HG02870 (cell line): ENCODE results near the gene S100P.
A peak's percentile ranks its signal among the peaks of the same experiment; 100 is the strongest.

Experiments
- ATAC-seq: cut with Tn5 transposase; IDR thresholded peaks from one replicate; pipeline ENCODE4 v1.9.1; 2021; ENCODE audit warnings: mild to moderate bottlenecking, moderate library complexity; ENCODE audit not compliant: unreplicated experiment

Gene S100P

GRCh38 chr4:6695660-6696610, 2.3 kb downstream of the S100P start:
- no peak for ATAC-seq

DNA sequence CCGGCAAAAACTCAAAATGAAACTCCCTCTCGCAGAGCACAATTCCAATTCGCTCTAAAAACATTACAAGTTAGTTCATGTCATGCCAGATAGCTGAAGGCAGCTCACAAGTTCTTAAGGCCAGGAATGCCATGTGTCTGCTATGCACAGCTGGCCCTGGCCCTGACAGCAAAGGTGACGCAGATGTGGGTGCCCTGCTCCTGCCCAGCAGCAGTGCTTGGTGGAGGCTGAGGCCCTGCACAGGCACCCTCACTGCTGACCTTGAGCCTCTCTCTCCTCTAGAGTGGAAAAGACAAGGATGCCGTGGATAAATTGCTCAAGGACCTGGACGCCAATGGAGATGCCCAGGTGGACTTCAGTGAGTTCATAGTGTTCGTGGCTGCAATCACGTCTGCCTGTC, 2.9 kb downstream of the S100P start:
- no peak for ATAC-seq

- no peak for ATAC-seq
Measured at GRCh38 chr4:6697131-6697530, 3.5 kb downstream of the S100P start.

DNA sequence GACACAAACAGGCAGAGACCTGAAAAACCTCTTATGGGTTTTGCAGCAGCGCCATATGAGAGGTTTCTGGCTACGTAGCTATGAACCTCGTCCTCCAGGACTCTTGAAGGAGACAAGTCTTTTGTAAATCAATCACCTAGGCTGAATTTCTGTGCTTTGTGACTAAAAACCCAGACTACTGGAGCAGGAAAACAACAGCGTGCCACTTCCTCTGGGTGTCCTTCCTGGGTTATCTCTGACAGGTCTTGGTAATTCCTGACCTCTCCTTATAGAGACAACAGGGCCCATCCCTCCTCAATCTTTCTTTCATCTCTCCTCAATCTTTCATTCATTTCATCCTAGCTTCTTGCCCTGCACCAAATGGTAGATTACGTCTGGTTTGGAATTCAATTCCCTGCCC, 5.7 kb downstream of the S100P start:
- ATAC-seq: no peak

DNA sequence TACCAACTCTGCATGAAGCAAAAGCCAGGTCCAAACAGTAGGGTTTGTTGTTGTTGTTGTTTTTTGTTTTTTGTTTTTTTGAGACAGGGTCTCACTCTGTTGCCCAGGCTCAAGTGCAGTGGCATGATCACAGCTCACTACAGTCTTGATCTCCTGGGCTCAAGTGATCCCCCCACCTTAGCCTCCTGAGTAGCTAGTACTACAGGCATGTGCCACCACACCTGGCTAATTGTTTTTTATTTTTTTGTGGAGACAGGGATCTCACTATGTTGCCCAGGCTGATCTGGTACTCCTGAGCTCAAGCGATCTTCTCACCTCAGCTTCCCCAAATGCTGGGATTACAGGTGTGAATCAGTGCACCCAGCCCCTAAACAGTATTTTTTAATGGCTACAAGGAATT, 6.2 kb downstream of the S100P start:
- ATAC-seq: no peak

- no peak for ATAC-seq
Measured at GRCh38 chr4:6701371-6701770, 7.7 kb downstream of the S100P start.

DNA sequence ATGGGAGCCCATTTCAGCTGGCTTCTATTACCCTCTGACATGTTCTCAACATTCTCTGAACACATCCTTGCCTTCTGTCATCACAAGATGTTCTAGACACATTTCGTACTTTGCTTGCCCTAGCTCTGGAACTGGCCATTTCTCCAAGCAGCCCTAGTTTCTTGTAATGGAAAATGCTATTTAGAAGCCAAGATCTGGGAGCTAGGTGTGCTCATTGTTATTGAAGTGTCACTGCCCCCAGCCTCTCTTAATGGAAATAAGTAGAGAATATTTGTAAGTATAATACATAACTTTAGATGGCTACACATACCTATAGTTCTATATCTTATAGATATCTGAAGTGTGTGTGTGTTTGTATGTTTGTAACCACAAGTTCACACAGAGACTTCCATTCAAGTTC, 9.1 kb downstream of the S100P start:
- no peak for ATAC-seq

DNA sequence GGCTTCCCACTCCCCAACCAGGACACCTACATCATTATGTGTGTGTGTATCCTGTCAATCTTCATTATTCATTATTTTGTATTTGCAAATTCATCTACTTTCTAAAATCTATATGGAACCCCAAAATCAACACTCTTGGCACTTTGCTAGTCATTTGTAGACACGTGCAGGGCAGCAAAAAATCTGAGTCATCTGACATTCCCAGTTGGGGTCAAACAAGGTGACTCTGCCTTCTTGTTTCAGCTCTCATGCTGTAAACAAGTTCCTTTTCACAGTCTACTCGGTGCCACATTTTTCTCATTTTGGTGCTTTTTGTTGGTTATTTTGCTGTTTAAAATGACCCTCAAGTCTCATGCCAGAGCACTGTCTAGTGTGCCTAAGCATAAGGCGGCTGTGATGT, 10.1 kb downstream of the S100P start:
- no peak for ATAC-seq

- no peak for ATAC-seq
Measured at GRCh38 chr4:6705646-6706045, 12.0 kb downstream of the S100P start.

DNA sequence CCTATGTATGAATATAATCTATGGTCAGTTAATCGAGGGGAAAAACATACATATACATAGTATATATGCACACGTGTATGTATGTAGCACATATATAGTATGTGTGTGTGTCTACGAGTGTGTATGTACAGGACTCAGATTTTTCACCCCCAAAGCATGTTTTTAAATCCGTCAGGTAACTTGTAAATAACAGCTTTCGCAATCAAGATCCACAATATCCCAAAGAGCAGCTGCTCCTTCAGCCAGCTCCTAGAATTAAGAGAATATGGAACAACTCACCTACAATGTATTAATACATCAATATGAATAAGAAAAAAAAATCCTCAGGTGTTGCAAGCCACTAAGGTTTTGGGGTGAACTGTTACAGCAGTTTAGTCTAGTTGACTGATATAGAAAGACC, 12.5 kb downstream of the S100P start:
- ATAC-seq: no peak

DNA sequence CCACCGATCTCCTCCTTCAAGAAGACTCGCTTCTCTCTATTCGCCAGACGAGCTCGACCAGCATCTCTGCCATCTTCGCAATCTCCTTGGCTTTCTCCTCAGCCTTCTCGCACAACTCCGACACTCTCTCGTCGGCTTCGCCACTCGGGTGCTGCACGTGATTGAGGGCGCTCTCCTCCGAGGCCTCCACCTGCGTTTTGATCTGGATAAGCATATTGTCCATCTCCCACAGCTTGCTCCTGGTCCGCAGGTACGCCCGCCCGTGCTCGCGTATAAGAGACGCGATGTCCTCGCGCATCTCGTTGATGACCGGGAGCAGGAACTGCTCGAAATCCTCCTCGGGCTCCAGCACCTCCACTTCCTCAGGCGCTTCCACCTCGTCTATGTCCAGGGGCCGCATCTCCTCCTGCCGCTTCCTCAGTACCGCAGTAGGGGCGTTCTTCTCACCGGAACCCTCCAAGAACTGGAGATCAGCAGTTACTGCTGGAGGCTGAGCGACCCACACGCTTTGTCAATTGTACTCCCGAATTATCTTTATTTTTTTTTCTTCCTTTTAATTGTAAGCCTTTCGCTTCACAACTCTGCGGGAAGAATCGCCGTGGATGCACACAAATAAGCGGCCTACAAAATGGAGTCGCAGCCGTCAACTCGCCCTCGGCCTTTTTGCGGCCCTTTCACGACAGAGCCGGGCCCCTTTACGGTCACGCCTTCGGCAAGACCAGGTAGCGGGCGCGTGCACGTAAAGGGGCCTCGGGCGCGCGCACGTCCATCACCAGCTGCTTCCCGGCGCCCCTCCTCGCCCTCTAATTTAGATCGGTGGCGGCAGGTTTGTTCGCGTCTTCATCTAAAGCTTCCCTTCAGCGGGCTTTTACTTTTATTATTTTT, 15.8 kb downstream of the S100P start, which contains the start of gene MRFAP1L1:
Gene MRFAP1L1, minus strand, starts transcription at position 636 of the 885 bp plus-strand sequence. Its CDS starts 236 bp downstream, at position 400.
- ATAC-seq: peak; percentile 56

DNA sequence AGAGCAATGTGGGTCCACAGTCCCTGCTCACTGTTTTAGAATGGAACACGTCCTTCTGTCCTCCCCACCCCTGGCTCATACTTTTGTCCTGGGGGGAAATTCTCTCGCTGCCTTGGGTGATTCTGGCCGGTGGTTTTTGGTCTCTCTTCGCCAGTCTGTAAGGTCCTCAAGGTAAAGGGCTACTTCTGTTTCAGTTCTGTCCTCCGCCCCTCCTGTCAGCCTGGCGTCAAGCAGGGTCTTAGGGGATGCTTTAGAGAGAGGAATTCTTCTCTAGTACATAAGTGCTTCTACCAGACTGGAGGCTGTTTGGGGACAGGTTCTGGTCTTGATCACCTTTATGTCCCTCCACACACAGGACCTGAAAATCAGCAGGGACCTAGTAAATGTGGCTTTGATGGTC, 16.6 kb downstream of the S100P start:
- ATAC-seq: peak; percentile 11

GRCh38 chr4:6710996-6711395, 17.3 kb downstream of the S100P start:
- no peak for ATAC-seq

DNA sequence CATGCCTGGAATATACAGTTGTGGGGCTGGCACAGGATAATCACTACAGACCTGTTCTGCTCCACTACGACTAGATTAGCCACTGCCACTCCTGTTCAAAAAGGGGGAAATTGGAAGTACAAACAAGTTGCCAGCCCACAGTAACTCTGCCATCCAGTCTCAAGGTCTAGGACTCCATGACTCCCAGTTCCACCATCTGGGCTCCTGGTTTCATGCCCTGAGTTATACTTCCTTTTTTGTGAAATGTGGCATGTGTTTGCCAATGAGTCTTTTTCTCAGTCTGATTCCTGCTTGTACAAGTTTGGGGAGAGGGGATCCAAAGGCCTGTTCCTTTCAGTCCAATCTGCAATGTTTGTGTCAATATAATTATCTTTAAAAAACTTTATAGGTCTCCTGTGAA, 21.3 kb downstream of the S100P start:
- no peak for ATAC-seq

DNA sequence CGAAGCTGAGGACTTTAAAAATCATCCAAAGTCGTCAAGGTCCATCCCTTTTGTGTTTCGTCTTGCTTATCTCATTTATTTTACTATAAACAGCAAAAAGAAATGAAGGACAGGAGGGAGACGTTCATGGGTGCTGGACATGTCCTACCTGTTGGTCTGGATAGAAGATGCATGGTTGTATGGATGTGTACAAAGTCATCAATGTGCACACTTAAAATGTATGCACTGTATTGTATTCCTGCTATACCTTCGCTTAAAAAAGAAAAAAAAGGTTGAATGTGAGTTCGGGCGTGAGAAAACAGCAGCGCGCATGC, 22.0 kb downstream of the S100P start:
- no peak for ATAC-seq

DNA sequence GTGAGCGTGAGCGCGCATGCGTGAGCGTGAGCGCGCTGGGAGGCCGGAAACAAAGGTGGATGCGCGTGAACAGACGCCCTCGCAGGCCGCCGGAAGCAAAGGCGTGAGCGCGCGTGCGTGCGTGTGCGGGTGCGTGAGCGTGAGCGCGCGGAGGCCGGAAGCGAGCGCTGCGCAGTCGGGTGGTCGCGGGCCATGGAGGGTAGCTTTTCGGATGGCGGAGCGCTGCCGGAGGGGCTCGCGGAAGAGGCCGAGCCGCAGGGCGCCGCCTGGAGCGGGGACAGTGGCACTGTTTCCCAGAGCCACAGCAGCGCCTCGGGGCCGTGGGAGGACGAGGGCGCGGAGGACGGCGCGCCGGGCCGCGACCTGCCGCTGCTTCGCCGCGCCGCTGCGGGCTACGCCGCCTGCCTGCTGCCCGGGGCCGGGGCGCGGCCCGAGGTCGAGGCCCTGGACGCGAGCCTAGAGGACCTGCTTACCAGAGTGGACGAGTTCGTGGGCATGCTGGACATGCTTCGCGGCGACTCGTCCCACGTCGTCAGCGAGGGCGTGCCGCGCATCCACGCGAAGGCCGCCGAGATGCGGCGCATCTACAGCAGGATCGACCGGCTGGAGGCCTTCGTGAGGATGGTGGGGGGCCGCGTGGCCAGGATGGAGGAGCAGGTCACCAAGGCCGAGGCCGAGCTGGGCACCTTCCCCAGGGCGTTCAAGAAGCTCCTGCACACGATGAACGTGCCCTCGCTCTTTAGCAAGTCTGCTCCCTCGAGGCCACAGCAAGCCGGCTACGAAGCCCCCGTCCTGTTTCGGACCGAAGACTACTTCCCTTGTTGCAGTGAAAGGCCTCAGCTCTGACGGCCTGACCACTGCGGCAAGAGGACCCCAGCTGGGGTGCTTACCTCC, 22.6 kb downstream of the S100P start, which contains the start of gene BLOC1S4:
Gene BLOC1S4, plus strand, starts transcription at position 157 of the 894 bp plus-strand sequence. Its CDS starts 36 bp downstream, at position 193.
- peak; percentile 80 for ATAC-seq

DNA sequence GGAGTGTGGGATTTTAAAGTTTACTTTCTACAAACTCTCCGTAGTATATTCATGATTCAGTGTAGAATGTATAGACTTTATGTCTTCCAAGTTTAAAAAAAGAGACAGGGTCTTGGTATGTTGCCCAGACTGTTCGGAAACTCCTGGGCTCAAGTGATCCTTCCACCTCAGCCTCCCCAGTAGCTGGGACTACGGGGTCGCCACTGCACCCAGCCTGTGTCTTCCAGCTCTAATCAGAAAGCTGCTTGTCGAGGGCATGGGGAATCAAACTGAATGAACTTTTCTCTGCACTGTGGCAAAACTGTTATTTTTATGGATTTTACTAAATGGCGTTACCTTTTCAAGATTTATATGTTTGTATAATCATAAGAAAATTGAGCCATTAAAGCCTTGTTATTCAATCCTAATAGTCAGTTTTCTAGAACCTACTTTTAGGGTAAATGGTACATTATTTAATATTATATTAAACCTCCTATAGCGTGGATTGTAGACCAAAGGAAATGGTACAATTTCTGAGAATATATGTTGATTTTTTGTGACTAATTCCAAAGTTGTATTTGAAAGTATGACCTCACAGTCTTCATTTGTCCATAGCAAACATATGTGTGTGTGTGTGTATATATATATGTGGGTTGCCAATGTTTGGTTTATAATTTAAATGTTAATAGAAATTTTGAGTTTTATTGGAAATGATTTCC, 23.4 kb downstream of the S100P start:
- no peak for ATAC-seq

- no peak for ATAC-seq
Measured at GRCh38 chr4:6718932-6719610, 25.4 kb downstream of the S100P start.

DNA sequence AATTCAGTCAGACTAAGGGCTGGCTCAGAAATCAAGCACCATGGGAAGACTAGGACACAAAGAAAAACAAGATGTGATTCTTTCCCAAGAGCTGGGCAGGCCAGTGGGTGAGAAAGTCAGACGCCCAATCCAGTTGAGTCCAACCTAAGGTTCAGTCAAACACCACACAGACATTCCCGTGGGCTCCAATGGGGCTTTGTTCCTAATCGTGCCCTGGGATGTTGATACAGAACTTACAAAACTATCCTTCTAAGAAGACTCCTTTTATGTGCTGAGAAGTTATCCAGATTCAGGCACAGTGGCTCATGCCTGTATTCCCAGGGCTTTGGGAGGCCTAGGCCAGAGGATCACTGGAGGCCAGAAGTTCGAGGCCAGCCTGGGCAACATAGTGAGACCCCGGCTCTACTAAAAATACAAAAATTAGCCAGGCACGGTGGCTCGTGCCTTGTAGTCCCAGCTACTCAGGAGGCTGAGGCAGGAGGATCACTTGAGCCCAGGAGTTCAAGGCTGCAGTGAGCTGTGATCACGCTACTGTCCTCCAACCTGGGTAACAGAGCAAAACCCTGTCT, 26.0 kb downstream of the S100P start:
- no peak for ATAC-seq
